HG03354 (cell line): ENCODE data around the gene POLE.

Experiments used
- ATAC-seq: cut with Tn5 transposase; IDR thresholded peaks from one replicate; pipeline ENCODE4 v1.9.1; 2021; ENCODE audit warnings: mild to moderate bottlenecking; ENCODE audit not compliant: unreplicated experiment, poor library complexity, severe bottlenecking

The POLE gene

GRCh38 chr12:132687211-132688164 lies at the start of gene POLE, which contains the start of gene PXMP2:
TSS of gene POLE (minus strand) at chr12:132687342. CDS start at chr12:132687315, 27 bp downstream.
TSS of gene PXMP2 (plus strand) at chr12:132687587. CDS start at chr12:132687671, 84 bp downstream.
- ATAC-seq, result peak; percentile 95

GRCh38 chr12:132736913-132737312 lies 49.8 kb upstream of the POLE start:
- no peak for ATAC-seq

GRCh38 chr12:132736378-132736777 lies 49.2 kb upstream of the POLE start:
- ATAC-seq, result no peak

GRCh38 chr12:132735496-132735895 lies 48.4 kb upstream of the POLE start:
- ATAC-seq, result no peak

- no peak for ATAC-seq
Measured at GRCh38 chr12:132734206-132734605, 47.1 kb upstream of the POLE start.

GRCh38 chr12:132731574-132731973 lies 44.4 kb upstream of the POLE start:
- ATAC-seq, result no peak

- no peak for ATAC-seq
Measured at GRCh38 chr12:132730353-132730752, 43.2 kb upstream of the POLE start.

- no peak for ATAC-seq
Measured at GRCh38 chr12:132729541-132730320, 42.6 kb upstream of the POLE start.

- ATAC-seq, result no peak
Measured at GRCh38 chr12:132728502-132728901, 41.4 kb upstream of the POLE start.

- no peak for ATAC-seq
Measured at GRCh38 chr12:132727091-132727794, 40.1 kb upstream of the POLE start.

GRCh38 chr12:132726386-132726785 lies 39.2 kb upstream of the POLE start:
- ATAC-seq, result no peak

GRCh38 chr12:132724506-132725241 lies 37.5 kb upstream of the POLE start:
- no peak for ATAC-seq

- no peak for ATAC-seq
Measured at GRCh38 chr12:132723764-132724140, 36.6 kb upstream of the POLE start.

GRCh38 chr12:132723015-132723763 lies 36.0 kb upstream of the POLE start:
- ATAC-seq, result no peak

- no peak for ATAC-seq
Measured at GRCh38 chr12:132720606-132721345, 33.6 kb upstream of the POLE start.

- ATAC-seq, result no peak
Measured at GRCh38 chr12:132719954-132720324, 32.8 kb upstream of the POLE start.

GRCh38 chr12:132719141-132719953 lies 32.2 kb upstream of the POLE start:
- ATAC-seq, result no peak
